Spleen (tissue), 7 donors: ENCODE measurements around the gene TNFSF18.

Experiments
- POLR2A ChIP-seq, 3 donors: fragments of 450-650 bp; IDR thresholded peaks; one replicate each; pipeline ENCODE4 v1.5.1; 2017; ENCODE audit warnings: antibody characterized with exemption in 3 of 3, mild to moderate bottlenecking in 1 of 3
- POLR2AphosphoS5 ChIP-seq, 3 donors: sonication (generic); formaldehyde crosslinking; IDR thresholded peaks; one replicate each; pipeline ENCODE4 v1.5.1; 2017; ENCODE audit warnings: antibody characterized with exemption in 3 of 3
- TF ChIP-seq, protein P1 (sequence below), 11 experiments: fragments of 200-600 bp in 7 of 11; fragments of 450-650 bp in 4 of 11; sonication (generic) in 4 of 11; IDR thresholded peaks in 8 of 11; conservative IDR thresholded peaks in 3 of 11; 1 replicate in 7 of 11; 2 replicates in 4 of 11; pipeline versions ENCODE4 v1.4.0 to v1.8.0; 2016 to 2021; ENCODE audit warnings: antibody characterized with exemption in 11 of 11, inconsistent platforms in 4 of 11, mild to moderate bottlenecking in 1 of 11
- donor health status: DM: no; HTN: no; CAD: no; lungs with moderate emphysema.
- donor health status: DM: no; HTN: no; CAD: no.
- donor health status: DM: no; HTN: no; CAD: no.

DNA sequence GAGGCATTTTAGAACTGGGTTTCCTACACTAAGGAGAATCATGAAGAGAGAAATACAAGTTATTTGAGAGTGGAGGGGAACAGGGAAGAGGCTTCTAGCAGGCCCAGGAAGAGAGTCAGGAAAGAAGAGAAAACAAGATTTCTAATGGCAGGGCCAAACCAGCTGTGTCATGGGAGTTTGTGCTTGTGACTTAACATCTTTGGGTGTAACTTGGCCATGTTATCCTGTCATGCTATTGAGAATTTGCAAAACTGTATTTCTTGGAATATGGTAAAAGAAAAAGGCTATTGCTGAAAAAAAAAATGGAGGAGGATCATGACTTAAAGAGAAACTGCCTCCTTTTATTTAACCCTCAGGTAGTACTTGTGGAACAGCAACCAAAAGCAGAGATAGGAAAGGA, 47.4 kb upstream of the TNFSF18 start:
- TF ChIP-seq POLR2AphosphoS5 (IDR thresholded peaks at IDR 0.05): no peak
- TF ChIP-seq, protein P1, sequence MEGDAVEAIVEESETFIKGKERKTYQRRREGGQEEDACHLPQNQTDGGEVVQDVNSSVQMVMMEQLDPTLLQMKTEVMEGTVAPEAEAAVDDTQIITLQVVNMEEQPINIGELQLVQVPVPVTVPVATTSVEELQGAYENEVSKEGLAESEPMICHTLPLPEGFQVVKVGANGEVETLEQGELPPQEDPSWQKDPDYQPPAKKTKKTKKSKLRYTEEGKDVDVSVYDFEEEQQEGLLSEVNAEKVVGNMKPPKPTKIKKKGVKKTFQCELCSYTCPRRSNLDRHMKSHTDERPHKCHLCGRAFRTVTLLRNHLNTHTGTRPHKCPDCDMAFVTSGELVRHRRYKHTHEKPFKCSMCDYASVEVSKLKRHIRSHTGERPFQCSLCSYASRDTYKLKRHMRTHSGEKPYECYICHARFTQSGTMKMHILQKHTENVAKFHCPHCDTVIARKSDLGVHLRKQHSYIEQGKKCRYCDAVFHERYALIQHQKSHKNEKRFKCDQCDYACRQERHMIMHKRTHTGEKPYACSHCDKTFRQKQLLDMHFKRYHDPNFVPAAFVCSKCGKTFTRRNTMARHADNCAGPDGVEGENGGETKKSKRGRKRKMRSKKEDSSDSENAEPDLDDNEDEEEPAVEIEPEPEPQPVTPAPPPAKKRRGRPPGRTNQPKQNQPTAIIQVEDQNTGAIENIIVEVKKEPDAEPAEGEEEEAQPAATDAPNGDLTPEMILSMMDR (IDR thresholded peaks at IDR 0.05 in 8 of 11, conservative IDR thresholded peaks at IDR 0.05 in 3 of 11): no peak
- no peak for TF ChIP-seq POLR2A (IDR thresholded peaks at IDR 0.05)
